Colonic mucosa (tissue), 4 donors: Measurements from ENCODE around the gene C14orf119. TPM values are rescaled to one million over a fixed set of nuclear protein-coding genes. Genes with fewer than 3 reads are reported as not detected.

ENCODE experiments used
- DNase-seq: peaks from one replicate; pipeline ENCODE4 v3.0.0-alpha.2; 2020
- H3K27ac ChIP-seq: fragments of 200-600 bp; one replicate; pipeline ENCODE4 v1.8.0; 2021
- H3K27me3 ChIP-seq: fragments of 200-600 bp; one replicate; pipeline ENCODE4 v1.8.0; 2021
- H3K36me3 ChIP-seq: fragments of 200-600 bp; one replicate; pipeline ENCODE4 v1.8.0; 2021
- H3K4me1 ChIP-seq: fragments of 200-600 bp; one replicate; pipeline ENCODE4 v1.8.0; 2021; ENCODE audit warnings: mild to moderate bottlenecking
- H3K4me3 ChIP-seq: fragments of 200-600 bp; one replicate; pipeline ENCODE4 v1.8.0; 2021
- H3K9ac ChIP-seq, 2 donors: one replicate each; pipeline ENCODE4 v1.7.0; 2013; ENCODE audit warnings: control low read depth in 2 of 2, low read depth in 2 of 2, low read length in 2 of 2
- H3K9me3 ChIP-seq: fragments of 200-600 bp; one replicate; pipeline ENCODE4 v1.8.0; 2021
- intact Hi-C: fragments of 100-400 bp; cut with DNase I; formaldehyde crosslinking; loops from one replicate; pipeline ENCODE4 v1.14.1; 2022
- total RNA-seq, 2 donors: library from RNA; stranded (reverse); fragmentation: NEBNext Ultra II Directional in 1 of 2; extraction: Animal tissue kit (Norgen Biotek cat#: 25700) in 1 of 2; gene quantifications; one replicate each; pipeline ENCODE4 v1.2.1, GENCODE V29; 2021
- TF ChIP-seq, protein P1 (sequence below): fragments of 200-600 bp; IDR thresholded peaks from one replicate; pipeline ENCODE4 v1.8.0; 2022; ENCODE audit warnings: antibody characterized with exemption, mild to moderate bottlenecking
- donor health status: healthy.
- donor health status: DM: no; HTN: no; CAD: no.
- donor health status: DM: no; HTN: no; CAD: no.

C14orf119 gene
- total RNA-seq, 2 donors from 2014 or later: 56.2 to 59.2 TPM

DNA sequence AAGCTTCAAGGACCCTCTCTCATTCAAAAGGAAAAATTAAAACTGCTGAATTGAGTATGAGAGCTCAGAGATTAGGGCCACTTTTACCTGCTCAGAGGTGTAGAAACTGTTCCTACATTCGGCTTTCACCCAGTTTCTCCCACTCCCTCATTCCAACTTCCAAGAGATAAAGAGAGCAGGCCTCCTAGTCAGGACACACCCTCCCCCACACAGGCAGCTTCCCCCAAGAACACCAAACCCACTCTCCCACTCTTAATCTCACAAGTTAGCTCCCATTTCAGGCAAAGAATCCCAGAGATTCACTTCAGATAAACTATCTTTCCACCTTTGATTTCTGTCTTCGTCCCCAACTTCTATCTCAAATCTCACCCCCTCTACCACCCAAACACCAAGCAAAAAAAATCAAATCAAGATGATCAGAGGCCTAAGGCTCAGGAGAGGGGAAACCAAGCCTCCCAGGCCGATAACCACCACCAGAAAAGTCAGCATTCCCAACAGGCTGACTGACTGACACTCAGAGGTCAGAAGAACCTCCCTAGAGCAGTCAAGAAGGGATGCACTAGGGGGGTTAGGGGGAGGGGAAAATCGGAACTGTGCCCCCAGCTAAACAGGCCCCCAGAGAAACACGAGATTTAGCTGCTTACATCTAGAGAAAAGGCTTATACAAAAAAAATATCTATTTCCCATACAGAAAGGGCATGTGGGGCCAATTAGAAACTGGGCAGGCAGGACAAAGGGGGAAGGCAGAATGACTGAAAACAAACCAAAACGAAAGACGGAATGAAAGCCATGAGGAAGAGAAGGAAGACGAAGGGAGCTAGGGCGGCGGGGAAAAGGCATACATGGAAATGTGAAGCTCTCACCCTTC is 24.8 kb upstream of the C14orf119 start:
- DNase-seq: peak; percentile 15
- peaks cover 18% of the 10 kb centered on the region for H3K4me1 ChIP-seq
- H3K27me3 ChIP-seq: no peaks in the 10 kb centered on the region
- intact Hi-C loops: no loop called here
- H3K9ac ChIP-seq: peak overlapping the region; percentile 82 to 87
- H3K36me3 ChIP-seq: peaks cover 12% of the 10 kb centered on the region
- TF ChIP-seq, protein P1, sequence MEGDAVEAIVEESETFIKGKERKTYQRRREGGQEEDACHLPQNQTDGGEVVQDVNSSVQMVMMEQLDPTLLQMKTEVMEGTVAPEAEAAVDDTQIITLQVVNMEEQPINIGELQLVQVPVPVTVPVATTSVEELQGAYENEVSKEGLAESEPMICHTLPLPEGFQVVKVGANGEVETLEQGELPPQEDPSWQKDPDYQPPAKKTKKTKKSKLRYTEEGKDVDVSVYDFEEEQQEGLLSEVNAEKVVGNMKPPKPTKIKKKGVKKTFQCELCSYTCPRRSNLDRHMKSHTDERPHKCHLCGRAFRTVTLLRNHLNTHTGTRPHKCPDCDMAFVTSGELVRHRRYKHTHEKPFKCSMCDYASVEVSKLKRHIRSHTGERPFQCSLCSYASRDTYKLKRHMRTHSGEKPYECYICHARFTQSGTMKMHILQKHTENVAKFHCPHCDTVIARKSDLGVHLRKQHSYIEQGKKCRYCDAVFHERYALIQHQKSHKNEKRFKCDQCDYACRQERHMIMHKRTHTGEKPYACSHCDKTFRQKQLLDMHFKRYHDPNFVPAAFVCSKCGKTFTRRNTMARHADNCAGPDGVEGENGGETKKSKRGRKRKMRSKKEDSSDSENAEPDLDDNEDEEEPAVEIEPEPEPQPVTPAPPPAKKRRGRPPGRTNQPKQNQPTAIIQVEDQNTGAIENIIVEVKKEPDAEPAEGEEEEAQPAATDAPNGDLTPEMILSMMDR: no peak
- no peaks in the 10 kb centered on the region for H3K9me3 ChIP-seq
- H3K4me3 ChIP-seq: peak overlapping the region; percentile 51
- H3K27ac ChIP-seq: peak overlapping the region; percentile 72

DNA sequence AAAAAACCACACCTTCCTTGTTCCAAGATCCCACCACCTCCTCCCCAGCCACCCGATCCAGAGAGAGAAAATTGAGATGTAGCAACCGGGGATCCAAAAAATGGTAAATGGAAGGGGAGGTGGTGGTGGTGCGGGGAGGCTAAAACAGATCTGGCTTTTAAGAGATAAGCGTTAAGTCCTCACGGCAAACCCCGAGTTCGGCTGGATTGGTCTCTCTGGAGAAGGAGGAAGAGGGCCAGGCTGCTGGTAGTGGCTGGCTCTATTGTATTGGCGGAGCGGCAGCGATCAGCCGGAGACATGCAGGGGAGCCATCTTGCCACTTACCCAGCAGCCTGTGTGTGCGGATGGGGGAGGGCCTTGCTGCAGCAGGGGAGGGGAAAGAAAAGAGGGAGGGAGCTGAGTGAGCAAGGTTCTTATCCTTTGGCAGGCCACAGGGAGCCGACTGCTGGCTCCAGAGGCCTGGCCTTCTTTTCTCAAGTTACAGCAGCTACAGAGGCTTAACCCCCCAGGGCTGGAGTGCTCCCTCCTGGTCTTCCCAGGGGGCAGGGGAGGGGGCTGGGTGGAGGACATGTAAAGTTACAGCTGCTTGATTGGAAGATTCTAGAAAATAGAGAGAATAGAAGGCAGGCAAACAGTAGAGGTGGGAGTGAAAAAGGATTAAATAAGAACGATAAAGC is 23.9 kb upstream of the C14orf119 start:
- TF ChIP-seq, protein P1: no peak
- Histone ChIP-seq H3K36me3 (peaks cover 15% of the 10 kb centered on the region), H3K9me3 (no peaks in the 10 kb centered on the region), H3K27me3 (no peaks in the 10 kb centered on the region), H3K9ac (peak overlapping the region; percentile 82 to 87), H3K4me3 (peak overlapping the region; percentile 51), H3K4me1 (peaks cover 18% of the 10 kb centered on the region), H3K27ac (peak overlapping the region; percentile 72)
- DNase-seq: peak; percentile 89
- intact Hi-C loops: no loop called here

DNA sequence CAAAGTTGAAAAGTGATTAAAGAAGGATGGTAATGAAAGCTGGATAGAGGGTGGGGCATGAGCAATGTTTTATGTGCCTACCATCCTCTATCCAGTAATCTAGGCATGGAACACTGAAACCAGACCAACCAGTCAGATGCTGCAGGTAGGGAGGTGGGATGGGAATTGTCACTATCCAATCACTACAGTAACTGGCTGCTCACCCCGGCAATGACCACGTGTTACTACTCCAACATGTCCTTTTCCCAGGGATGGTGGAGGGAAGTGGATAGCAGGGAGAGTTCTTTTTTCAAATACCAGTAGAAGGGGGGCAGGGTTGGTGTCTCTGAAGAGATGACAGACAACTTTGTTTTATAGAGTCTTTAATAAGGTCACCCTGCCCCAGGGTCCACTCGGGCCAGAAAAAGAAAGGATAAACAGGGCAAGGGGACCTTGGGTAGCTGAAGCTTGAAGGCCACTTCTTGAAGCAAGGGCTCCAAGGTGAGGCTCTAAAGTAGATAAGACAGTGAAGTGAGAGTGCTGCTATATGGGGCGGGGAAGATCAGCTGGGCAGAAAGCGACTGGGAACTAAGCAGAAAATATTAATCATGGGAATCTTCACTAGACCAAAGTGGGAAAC is 23.3 kb upstream of the C14orf119 start:
- peak overlapping the region; percentile 40 to 87 for H3K9ac ChIP-seq
- intact Hi-C loops: no loop called here
- peaks cover 18% of the 10 kb centered on the region for H3K4me1 ChIP-seq

DNA sequence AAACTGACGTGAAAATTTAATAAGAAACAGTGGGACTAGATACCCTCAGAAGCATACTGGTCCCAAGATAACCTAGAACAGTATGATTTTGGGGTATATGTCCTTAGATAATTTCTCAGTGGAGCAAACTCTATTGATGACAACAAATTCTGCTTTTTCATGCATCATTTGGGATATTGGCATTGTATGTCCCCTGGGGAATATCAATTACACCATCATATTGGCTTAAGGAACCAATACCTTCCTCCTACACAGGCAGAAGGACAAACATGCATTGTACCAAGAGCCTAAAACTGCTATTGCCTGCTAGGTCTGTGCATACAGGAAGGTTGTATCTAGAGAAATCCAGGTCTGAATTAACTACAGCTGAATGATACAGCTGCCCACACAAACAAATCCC is 20.4 kb upstream of the C14orf119 start:
- no peaks in the 10 kb centered on the region for H3K9me3 ChIP-seq
- DNase-seq: no peak
- intact Hi-C loops: no loop called here
- H3K27ac ChIP-seq: no peak overlapping the region
- TF ChIP-seq, protein P1: no peak
- no peaks in the 10 kb centered on the region for H3K27me3 ChIP-seq
- no peak overlapping the region for H3K9ac ChIP-seq
- H3K4me3 ChIP-seq: no peak overlapping the region
- peaks cover 12% of the 10 kb centered on the region for H3K4me1 ChIP-seq
- H3K36me3 ChIP-seq: peaks cover 38% of the 10 kb centered on the region

More for the DNA sequence above, 23.3 kb upstream of the C14orf119 start:
- peaks cover 17% of the 10 kb centered on the region for H3K36me3 ChIP-seq
- TF ChIP-seq, protein P1: no peak
- H3K27me3 ChIP-seq: no peaks in the 10 kb centered on the region
- H3K4me3 ChIP-seq: no peak overlapping the region
- no peaks in the 10 kb centered on the region for H3K9me3 ChIP-seq
- peak overlapping the region; percentile 72 for H3K27ac ChIP-seq
- DNase-seq: peak; percentile 52

DNA sequence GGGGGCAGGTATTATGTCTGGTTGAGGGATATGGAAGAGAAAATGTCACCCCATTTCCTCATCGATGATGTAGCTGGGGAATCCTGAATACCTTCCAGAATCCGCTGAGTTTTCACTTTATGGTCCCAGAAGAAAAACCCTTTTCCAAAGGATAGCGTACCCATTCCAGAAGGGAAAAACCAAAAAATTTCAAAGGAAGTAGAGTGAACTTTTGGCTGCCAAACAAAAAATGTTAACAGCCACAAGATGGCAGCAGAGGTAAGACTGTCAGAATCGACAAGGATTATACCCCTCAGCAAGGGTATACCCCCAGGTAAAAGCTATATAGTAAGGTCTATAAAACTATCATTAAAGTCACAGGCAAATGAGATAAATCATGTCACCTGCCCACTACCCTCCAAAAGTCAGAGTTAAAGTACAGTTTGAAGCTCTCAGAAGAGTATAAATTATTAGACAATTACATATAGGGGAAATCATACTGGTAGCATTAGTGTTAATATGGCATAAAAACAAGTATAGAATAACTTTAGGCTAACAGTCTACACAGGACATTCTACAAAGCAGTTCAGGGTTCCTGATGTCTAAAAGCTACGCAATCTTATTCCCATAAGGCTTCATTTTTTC is 18.4 kb upstream of the C14orf119 start:
- H3K27ac ChIP-seq: no peak overlapping the region
- intact Hi-C loops: no loop called here
- H3K9ac ChIP-seq: no peak overlapping the region
- H3K36me3 ChIP-seq: peaks cover 52% of the 10 kb centered on the region
- DNase-seq: no peak
- H3K9me3 ChIP-seq: no peaks in the 10 kb centered on the region
- H3K27me3 ChIP-seq: no peaks in the 10 kb centered on the region
- TF ChIP-seq, protein P1: peak; percentile 48
- H3K4me1 ChIP-seq: peaks cover 4% of the 10 kb centered on the region
- H3K4me3 ChIP-seq: no peak overlapping the region
